Cardiac septum (tissue), 1 donor: ENCODE data around the gene CHKB. TPM values are rescaled to one million over a fixed set of nuclear protein-coding genes. Genes with fewer than 3 reads are reported as not detected.

Experiments used
- DNase-seq: peaks from one replicate; pipeline ENCODE4 v3.0.0-alpha.2; 2020; ENCODE audit warnings: low spot score
- intact Hi-C: fragments of 100-400 bp; cut with DNase I; formaldehyde crosslinking; loops from one replicate; pipeline ENCODE4 v1.14.0; 2022
- total RNA-seq: library from RNA; stranded (reverse); fragmentation: NEBNext Ultra II Directional; extraction: Animal tissue kit (Norgen Biotek cat#: 25700); gene quantifications from one replicate; pipeline ENCODE4 v1.2.1, GENCODE V29; 2021
- donor health status: DM: no; HTN: no; CAD: no.

CHKB gene
- total RNA-seq, 1 donor from 2014 or later, result 49.4 TPM

DNA sequence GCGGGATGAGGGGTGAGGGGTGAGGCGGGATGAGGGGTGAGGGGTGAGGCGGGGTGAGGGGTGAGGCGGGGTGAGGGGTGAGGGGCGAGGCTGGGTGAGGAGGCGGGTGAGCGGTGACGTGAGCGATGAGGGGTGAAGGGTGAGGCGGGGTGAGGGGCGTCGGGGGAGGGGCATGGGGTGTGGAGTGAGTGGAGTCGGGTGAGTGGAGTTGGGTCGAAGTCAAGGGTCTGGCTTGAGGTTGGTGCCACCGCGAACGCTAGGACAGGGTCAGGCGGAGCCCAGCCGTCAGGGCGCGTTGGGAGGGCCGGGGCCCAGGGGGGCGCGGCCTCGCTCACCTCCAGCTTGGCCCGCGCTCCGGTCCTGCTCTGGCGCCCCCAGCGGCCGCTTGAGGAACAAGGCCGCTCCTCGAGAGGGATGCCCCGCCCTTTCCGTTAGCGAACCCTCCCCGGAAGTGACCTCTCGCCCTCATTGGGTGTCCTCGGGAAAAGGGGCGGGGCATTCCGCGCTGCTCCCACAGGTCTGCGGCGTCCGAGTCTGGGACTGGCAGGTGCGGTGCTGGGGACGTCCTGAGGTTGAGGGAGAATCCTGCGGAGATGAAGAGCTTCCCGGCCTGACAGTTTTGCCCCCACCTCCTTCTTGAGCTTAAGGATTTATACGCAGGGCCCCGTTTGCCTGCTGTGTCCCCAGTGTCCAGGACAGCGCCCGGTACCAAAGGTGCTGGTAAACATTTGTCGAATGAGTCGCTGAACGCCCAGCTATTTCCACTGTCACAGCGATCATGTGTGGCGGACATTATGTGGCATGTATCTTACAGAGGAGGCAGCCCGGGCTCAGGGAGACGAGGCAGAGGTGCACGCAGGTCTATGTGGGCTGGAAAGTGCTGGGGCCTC, 19.9 kb downstream of the CHKB start, which contains the start of gene SYCE3:
TSS of gene SYCE3 (minus strand) at position 397 of the 890 bp plus-strand sequence. CDS start 6,514 bp downstream, outside the sequence.
- peak; percentile 100 for DNase-seq
- intact Hi-C loops, result loop anchor here (1.0 to 5.0 kb wide), 3 partner anchors 16 to 35 kb away; partner anchors contain the start of genes CHKB, CPT1B and SCO2

DNA sequence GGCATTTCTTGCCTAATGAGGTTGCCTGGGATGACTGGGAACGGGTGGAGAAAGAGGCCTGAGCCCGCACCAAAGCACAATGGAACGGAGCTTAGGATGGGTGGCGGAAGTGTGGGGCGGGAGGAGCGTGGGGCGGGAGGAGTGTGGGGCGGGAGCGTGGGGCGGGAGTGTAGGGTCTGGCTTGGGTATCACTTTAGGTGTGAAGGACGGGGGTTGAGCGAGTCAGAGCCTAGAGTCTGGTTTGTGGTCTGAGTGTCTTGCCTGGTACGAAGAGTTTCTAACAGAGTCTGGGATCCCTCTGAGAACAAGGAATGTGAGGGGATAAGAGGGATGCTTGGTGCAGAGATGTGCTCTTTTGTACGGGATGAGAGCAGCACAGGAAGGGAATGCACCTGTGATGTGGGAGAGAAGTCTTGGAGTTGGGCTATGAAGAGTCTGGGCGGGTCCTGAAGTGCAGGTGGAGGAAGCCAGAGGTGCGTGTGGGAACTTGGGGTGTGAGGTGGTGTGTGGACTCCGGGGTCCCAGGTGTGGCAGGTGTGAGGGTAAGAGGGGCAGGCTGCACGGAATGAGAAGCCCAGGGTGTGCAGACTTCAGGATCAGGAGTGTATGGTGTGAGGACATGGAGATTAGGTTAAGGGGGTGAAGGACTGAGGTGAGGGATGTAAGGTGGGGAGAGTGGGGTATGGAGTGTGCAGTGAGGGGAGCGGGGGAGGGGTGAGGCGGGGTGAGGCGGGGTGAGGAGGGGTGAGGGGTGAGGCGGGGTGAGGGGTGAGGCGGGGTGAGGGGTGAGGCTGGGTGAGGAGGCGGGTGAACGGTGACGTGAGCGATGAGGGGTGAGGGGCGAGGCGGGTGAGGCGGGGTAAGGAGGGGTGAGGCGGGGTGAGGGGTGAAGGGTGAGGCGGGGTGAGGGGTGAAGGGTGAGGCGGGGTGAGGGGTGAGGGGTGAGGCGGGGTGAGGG, 21.0 kb downstream of the CHKB start:
- DNase-seq, result no peak
- intact Hi-C loops, result loop anchor here (2.0 to 5.0 kb wide), 2 partner anchors 21 to 34 kb away; partner anchors contain the start of genes CHKB and SCO2

DNA sequence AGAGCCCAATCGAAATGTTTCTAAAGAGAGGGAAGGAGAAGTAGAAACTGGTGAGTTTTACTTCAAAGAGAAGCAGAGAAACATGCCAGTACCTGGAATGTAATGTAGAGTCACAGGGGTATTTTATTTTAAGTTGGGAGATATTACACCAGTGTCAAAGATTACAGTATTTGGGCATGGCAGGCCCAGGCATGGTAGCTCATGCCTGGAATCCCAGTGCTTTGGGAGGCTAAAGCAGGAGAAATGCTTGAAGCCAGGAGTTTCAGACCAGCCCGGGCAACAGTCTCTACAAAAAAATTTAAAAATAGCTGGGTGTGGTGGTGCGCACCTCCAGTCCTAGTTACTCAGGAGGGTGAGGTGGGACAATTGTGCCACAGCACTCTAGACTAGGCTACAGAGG, 22.6 kb downstream of the CHKB start:
- intact Hi-C loops, result loop anchor here (5.0 kb wide), 1 partner anchor 33 kb away; the partner anchor contains the start of gene SCO2
- DNase-seq, result no peak

DNA sequence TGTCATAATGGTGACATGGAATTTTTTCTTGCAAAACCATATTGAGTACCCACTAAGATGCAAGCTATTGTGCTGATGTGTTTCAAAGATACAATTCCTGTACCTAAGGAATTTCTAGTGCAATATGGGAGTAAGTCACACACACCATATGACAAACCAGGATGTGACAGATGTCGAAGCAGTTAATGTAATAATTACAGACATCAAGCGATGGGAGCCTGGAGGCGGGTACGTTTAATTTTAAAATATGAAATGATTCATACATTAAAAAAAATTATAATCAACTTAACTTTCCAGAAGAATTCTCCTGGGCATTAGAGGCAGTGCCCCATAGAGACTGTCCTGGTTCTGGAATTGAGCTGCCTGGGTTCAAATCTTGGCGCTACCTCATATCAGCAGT, 25.9 kb downstream of the CHKB start:
- no peak for DNase-seq
- intact Hi-C loops, result no loop called here

DNA sequence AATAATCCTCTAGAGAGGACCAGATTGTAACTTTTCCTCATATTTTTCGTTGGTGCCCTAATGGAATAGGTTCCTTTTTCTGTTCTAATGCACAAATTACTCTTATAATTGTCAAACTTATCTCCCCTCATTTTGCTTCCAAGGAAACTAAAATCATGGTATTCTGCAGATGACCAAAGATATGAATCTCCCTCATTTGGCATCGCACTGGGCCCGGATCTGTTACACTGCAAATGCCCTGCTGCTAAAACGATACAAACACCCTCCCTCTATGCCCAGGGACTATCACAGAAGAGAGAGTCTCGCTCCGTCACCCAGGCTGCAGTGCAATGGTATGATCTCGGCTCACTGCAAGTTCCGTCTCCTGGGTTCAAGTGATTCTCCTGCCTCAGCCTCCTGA, 29.3 kb downstream of the CHKB start:
- intact Hi-C loops, result no loop called here
- DNase-seq, result no peak

DNA sequence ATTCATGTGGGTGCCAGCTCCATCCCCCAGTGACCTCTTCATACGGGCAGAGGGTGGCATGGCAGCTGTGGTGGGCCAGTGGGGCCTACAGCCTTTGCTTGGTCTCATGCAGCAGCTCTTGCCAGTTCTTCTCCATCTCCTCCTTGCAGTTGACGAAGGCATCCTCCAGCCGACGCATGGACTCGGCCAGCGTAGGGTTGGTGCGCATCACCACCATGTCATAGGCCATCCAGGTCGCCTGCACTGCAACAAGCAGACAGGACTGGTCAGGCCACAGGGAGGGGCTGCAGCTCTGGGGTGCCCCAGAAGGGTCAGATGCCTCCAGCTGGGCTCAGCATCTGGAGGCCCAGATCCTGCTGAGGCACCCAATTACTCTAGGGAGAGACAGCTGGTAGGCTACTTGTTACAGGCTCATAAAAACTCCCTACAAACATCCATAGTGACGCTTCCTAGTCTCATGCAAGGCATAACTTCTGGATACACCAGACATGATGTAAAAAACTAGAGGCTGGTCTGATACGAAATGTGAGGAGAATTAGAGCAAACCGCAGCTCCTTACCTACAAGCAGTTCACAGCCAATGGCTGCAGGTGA, 31.4 kb downstream of the CHKB start:
- intact Hi-C loops, result no loop called here

DNA sequence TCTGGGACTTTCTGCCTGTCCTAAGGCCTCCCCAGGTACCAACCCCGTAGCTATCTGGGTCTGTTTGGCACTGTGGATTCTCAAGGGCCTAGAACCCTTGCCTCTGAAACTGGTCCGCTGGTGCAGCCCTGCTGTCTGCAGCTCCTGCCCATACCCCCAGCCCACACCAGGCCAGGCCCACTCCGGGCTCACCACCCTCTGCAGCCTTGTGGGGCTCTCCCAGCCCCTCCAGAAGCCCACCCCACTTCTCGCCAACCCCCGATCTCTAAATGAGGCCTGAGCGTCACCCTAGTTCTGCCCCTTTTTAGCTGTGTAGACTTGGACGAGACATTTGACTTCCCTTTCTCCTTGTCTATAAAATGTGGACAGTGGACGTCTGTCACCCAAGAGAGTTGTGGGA, 32.3 kb downstream of the CHKB start:
- intact Hi-C loops, result no loop called here
- no peak for DNase-seq

More for the DNA sequence above, 31.4 kb downstream of the CHKB start:
- no peak for DNase-seq

DNA sequence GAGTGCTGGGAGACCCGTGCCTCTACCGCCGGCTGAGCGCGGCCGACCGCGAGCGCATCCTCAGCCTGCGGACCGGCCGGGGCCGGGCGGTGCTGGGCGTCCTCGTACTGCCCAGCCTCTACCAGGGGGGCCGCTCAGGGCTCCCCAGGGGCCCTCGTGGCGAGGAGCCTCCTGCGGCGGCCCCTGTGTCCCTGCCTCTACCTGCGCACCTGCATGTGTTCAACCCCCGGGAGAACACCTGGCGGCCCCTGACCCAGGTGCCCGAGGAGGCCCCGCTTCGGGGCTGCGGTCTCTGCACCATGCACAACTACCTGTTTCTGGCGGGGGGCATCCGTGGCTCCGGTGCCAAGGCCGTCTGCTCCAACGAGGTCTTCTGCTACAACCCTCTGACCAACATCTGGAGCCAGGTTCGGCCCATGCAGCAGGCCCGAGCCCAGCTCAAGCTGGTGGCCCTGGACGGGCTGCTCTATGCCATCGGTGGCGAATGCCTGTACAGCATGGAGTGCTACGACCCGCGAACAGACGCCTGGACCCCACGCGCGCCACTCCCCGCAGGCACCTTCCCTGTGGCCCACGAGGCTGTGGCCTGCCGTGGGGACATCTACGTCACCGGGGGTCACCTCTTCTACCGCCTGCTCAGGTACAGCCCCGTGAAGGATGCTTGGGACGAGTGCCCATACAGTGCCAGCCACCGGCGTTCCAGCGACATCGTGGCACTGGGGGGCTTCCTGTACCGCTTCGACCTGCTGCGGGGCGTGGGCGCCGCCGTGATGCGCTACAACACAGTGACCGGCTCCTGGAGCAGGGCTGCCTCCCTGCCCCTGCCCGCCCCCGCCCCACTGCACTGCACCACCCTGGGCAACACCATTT, 33.5 kb downstream of the CHKB start:
- intact Hi-C loops, result no loop called here
- no peak for DNase-seq

- no peak for DNase-seq
- intact Hi-C loops, result no loop called here
Observed at GRCh38 chr22:50548040-50548920, 34.4 kb downstream of the CHKB start.

DNA sequence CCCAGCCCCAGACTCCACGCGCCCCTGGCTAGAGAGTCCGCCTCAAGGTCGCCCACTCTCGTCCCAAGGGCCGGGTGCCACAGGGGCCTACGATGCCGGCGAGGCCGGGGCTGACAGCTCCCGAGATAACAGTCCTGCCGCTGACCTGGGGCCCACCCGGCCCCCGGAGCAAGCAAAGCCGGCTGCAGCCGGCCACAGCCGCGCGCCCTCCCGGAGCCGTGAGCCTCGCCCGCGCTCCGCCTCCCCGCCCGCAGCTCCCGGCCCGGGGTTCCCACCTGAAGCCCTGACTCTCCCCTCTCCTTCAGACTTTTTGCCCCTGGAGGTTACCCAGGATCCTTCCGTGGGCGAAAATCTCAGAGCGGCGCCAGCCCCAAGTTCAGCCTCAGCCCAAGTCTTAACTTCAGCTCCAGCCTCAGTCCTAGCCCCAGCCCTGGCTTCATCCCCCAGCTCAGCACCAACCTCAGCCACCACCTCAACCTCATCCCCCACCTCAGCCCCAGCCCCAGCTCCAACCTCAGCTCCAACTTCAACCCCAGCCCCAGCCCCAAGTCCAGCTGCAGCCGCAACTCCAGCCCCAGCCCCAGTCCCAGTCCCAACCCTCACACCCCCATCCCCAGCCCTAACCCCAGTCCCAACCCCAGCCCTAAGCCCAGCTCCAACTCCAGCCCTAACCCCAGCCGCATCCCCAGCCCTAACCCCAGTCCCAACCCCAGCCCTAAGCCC, 35.2 kb downstream of the CHKB start:
- no peak for DNase-seq
- intact Hi-C loops, result no loop called here

DNA sequence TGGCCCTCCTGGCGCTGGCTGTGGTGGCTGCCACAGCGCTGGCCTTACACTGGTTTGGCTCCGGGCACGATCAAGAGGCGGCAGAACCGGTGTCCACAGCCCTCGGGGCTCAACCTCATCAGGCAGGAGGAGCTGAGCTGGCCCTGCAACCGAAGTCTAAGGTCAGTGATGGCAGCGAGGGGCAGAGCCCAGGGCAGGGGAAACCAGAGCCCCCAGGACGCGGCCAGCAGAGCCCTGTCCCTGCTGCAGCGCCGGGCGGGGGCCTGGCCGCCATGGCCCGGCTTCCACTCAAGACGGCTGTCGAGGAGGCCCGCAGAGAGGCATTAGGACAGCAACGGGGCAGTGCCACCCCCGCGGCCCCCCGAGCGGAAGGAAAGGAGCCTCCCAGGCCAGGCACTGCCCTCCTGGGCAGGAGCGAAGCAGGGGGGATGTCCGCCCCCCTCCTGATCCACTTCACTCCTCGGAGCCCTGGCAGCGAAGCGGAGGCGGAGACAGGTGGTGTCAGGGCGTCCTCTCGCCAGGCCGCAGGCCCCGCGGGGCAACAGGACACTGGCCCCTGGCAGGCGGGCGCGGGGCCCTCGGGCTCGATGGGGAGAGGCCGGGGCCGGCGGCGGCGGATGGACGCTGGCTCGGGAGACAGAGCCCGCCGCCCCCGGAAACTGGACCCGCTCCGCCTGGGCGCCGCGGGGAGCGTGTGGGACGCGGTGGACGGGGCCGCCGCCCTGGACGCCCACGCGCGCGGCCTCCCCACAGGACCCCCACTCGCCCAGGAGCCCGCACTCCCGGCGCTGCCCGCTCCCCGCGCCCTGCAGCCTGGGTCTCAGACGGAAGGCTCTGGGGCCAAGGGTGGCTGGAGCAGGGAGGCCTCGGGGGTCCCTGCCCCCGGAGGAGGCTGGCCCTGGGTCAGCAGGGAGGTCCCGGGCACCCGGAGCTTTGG, 36.1 kb downstream of the CHKB start:
- intact Hi-C loops, result no loop called here
- DNase-seq, result no peak

- intact Hi-C loops, result no loop called here
- DNase-seq, result no peak
Observed at GRCh38 chr22:50545522-50546325, 36.9 kb downstream of the CHKB start, which contains the start of gene KLHDC7B. KLHDC7B (plus strand) TSS chr22:50545899; CDS start chr22:50546244, 345 bp downstream.

- intact Hi-C loops, result no loop called here
- DNase-seq, result no peak
Observed at GRCh38 chr22:50544746-50545253, 37.8 kb downstream of the CHKB start.

DNA sequence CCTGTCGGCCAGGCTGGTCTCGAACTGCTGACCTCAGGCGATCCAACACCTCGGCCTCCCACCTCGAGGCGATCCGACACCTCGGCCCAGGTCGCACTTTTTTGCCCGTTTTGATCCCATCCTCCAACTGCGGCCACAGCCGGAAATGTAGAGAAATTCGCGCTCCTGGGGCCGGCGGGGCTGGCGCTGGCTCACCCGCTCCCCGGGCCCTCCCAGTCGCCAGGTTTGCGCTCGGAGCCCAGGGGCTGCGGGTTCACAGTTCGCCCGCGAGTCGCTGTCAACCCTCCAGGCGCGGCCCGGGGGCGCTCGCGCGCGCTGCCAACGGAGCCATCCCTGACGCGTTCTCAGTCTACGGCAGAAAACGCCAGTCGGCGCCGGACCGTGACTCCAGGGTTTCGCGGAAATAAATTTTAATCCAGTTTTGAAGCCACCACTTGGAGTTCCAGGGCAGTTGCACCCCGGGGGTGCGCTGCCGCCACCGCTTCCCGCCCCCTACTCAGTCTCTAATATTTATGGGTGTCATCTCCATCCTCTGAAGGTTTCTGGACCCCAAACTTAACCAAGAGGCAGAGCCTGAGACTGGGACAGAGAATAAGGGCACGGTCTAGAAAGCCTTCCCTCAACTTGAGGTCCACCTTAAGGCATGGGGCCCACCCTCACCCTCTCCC, 38.4 kb downstream of the CHKB start:
- intact Hi-C loops, result no loop called here
- DNase-seq, result peak; percentile 94
